KMS-11 (cell line): ENCODE measurements around the gene BBX.

ENCODE experiments used
- H2AFZ ChIP-seq: fragments of 200-600 bp; sonication (generic); 2 replicates; pipeline ENCODE4 v1.6.1; 2016; ENCODE audit warnings: antibody characterized with exemption, mixed run types, low read depth
- H3K27ac ChIP-seq: fragments of 200-600 bp; sonication (generic); 2 replicates; pipeline ENCODE4 v1.6.1; 2016; ENCODE audit warnings: mild to moderate bottlenecking, mixed run types
- H3K27me3 ChIP-seq: fragments of 200-600 bp; sonication (generic); 2 replicates; pipeline ENCODE4 v1.6.1; 2017; ENCODE audit warnings: mild to moderate bottlenecking, low read depth, mixed run types, moderate library complexity; ENCODE audit not compliant: insufficient read depth
- H3K36me3 ChIP-seq: fragments of 200-600 bp; sonication (generic); 2 replicates; pipeline ENCODE4 v1.6.1; 2017; ENCODE audit warnings: mild to moderate bottlenecking, mixed run types; ENCODE audit not compliant: insufficient read depth
- H3K4me1 ChIP-seq: fragments of 200-600 bp; sonication (generic); 2 replicates; pipeline ENCODE4 v1.6.1; 2016; ENCODE audit warnings: mild to moderate bottlenecking, low read depth, mixed run types; ENCODE audit not compliant: poor library complexity, severe bottlenecking
- H3K4me2 ChIP-seq: fragments of 200-600 bp; sonication (generic); 2 replicates; pipeline ENCODE4 v1.7.0; 2016; ENCODE audit warnings: mild to moderate bottlenecking, mixed run types
- H3K4me3 ChIP-seq: fragments of 200-600 bp; sonication (generic); IDR thresholded peaks from 2 replicates; pipeline ENCODE4 v1.6.1; 2017; ENCODE audit warnings: low read depth, low read length, mixed read lengths; ENCODE audit not compliant: insufficient read depth
- H3K79me2 ChIP-seq: fragments of 200-600 bp; sonication (generic); 2 replicates; pipeline ENCODE4 v1.6.1; 2016; ENCODE audit warnings: low read depth, mixed run types; ENCODE audit not compliant: insufficient read depth
- H3K9ac ChIP-seq: fragments of 200-600 bp; sonication (generic); 2 replicates; pipeline ENCODE4 v1.6.1; 2016; ENCODE audit warnings: mild to moderate bottlenecking, mixed run types
- H4K20me1 ChIP-seq: fragments of 200-600 bp; sonication (generic); 2 replicates; pipeline ENCODE4 v1.6.1; 2016; ENCODE audit warnings: mild to moderate bottlenecking, mixed run types; ENCODE audit not compliant: insufficient read depth
- TF ChIP-seq, protein P1 (sequence below): fragments of 200-600 bp; sonication (generic); conservative IDR thresholded peaks from 2 replicates; pipeline ENCODE4 v1.6.1; 2017; ENCODE audit warnings: low read depth, mild to moderate bottlenecking, antibody characterized with exemption, low read length, moderate library complexity, mixed read lengths

Gene BBX

DNA sequence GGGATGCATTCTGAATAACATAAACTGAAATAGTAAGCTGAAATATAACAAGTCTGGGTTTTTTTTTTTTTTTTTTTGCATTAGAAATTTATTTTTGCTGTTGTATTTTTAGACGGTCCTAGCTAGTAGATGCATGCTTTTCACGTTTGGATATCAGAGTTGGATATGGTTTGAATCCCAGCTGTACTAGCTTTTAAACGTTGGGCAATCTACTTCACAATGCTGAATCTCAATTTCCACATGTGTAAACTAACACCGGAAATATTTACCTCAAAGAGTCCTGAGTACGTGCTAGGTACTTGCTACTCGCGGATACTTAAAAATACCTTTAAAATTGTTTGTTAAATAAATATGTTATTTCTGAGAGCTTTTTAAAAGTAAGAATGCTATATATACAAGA, 139.8 kb downstream of the BBX start:
- 0 out of 2 replicates have a peak, but pooled peaks cover 4% of the 10 kb centered on the region for H3K79me2 ChIP-seq
- no peak overlapping the region for H3K9ac ChIP-seq
- H3K27ac ChIP-seq = no peak overlapping the region
- H3K4me2 ChIP-seq = no peak overlapping the region
- no peaks in the 10 kb centered on the region for H4K20me1 ChIP-seq
- H3K4me3 ChIP-seq = no peak overlapping the region
- no peak overlapping the region for H2AFZ ChIP-seq
- peaks cover 25% of the 10 kb centered on the region for H3K4me1 ChIP-seq
- H3K27me3 ChIP-seq = no peaks in the 10 kb centered on the region
- TF ChIP-seq, protein P1, sequence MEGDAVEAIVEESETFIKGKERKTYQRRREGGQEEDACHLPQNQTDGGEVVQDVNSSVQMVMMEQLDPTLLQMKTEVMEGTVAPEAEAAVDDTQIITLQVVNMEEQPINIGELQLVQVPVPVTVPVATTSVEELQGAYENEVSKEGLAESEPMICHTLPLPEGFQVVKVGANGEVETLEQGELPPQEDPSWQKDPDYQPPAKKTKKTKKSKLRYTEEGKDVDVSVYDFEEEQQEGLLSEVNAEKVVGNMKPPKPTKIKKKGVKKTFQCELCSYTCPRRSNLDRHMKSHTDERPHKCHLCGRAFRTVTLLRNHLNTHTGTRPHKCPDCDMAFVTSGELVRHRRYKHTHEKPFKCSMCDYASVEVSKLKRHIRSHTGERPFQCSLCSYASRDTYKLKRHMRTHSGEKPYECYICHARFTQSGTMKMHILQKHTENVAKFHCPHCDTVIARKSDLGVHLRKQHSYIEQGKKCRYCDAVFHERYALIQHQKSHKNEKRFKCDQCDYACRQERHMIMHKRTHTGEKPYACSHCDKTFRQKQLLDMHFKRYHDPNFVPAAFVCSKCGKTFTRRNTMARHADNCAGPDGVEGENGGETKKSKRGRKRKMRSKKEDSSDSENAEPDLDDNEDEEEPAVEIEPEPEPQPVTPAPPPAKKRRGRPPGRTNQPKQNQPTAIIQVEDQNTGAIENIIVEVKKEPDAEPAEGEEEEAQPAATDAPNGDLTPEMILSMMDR = no peak
- H3K36me3 ChIP-seq = no peaks in the 10 kb centered on the region

DNA sequence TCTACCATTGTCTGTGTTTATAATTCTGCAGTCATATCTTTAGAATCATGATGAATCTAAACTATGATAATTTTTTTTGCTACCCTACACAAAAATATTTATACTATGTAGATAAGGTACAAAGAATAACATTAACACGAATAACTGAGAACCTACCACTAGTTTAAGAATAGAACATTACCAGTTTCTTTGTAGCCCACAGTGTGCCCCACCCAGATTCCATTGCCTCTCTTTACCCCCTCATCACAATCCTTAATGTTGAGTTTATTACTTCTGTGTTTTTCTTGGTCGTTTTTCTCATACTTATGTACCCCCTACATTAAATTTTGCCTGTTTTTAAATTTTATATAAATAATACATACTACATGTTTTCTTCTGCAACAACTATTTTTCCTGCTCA, 140.5 kb downstream of the BBX start:
- no peak overlapping the region for H3K4me2 ChIP-seq
- H3K79me2 ChIP-seq = 0 out of 2 replicates have a peak, but pooled peaks cover 4% of the 10 kb centered on the region
- TF ChIP-seq, protein P1 = no peak

DNA sequence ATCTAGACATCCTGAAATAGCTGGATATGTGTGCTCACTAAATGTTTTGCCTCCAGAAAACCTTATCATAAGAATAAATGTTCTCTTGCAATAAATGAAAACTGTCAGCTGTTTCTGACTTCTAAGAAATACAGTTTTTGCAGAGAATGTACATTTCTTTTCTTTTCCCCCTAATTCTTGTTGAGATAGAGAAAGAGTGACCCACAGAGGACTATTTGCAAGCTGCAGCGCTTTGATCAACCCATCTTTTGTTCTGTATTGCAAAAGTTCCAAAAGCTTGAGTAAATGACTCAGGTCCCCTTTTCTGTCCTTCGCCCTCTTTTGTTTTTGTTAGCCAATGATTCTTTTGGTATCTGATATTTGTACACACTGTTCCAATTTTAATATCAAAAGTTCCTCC, 141.9 kb downstream of the BBX start:
- Histone ChIP-seq H3K27me3 (no peaks in the 10 kb centered on the region), H3K4me1 (peaks cover 25% of the 10 kb centered on the region), H3K9ac (no peak overlapping the region), H3K4me3 (no peak overlapping the region), H3K36me3 (no peaks in the 10 kb centered on the region), H4K20me1 (no peaks in the 10 kb centered on the region), H2AFZ (no peak overlapping the region), H3K4me2 (no peak overlapping the region), H3K27ac (no peak overlapping the region), H3K79me2 (0 out of 2 replicates have a peak, but pooled peaks cover 4% of the 10 kb centered on the region)
- TF ChIP-seq, protein P1 = no peak

More for the DNA sequence above, 140.5 kb downstream of the BBX start:
- no peak overlapping the region for H3K27ac ChIP-seq
- no peaks in the 10 kb centered on the region for H3K36me3 ChIP-seq
- no peak overlapping the region for H2AFZ ChIP-seq
- peaks cover 25% of the 10 kb centered on the region for H3K4me1 ChIP-seq
- no peaks in the 10 kb centered on the region for H3K27me3 ChIP-seq
- no peaks in the 10 kb centered on the region for H4K20me1 ChIP-seq
- H3K4me3 ChIP-seq = no peak overlapping the region
- no peak overlapping the region for H3K9ac ChIP-seq

DNA sequence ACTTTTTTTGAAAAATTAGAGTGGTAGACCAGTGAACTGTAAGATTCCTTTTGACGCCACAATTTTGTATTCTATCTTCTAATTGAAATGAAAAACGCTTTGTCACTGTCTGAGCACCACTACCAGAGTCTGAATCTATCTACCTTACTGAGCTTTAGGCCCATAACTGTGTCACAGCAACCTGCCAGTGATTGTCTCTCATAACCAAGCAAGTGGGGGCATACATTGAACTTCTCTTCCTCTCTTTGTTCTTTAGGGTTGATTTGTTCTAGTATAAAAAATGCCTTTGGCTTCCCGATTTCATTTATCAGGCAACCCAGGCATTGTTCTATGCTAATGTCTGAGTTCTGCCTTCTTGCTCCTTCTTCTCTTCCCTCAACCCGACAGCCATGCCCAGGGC, 142.6 kb downstream of the BBX start:
- Histone ChIP-seq H4K20me1 (no peaks in the 10 kb centered on the region), H2AFZ (no peak overlapping the region), H3K4me3 (no peak overlapping the region), H3K27ac (no peak overlapping the region), H3K36me3 (no peaks in the 10 kb centered on the region; the same call in 1 of the 2 replicates), H3K79me2 (0 out of 2 replicates have a peak, but pooled peaks cover 4% of the 10 kb centered on the region), H3K4me2 (no peak overlapping the region), H3K4me1 (peaks cover 21% of the 10 kb centered on the region), H3K27me3 (no peaks in the 10 kb centered on the region), H3K9ac (no peak overlapping the region)
- TF ChIP-seq, protein P1 = no peak
